Measurements from ENCODE around the gene FOXF2. TPM values are rescaled to one million over a fixed set of nuclear protein-coding genes. Genes with fewer than 3 reads are reported as not detected.

FOXF2 gene
- total and polyA plus RNA-seq, 4 donors: 8.3 to 22.9 (median 14.3) TPM

- Histone ChIP-seq H3K9ac (ENCODE audit: insufficient read depth in 1 of 2, low read length in 2 of 2) (no peak overlapping the region), H3K9me3 (ENCODE audit: control insufficient read depth in 4 of 4, insufficient read depth in 3 of 4, low read length in 3 of 4) (no peaks in the 10 kb centered on the region), H3K4me1 (ENCODE audit: control insufficient read depth in 5 of 5, insufficient read depth in 5 of 5, low read length in 5 of 5) (peaks cover 0 to 2% (median 0%) of the 10 kb centered on the region in 5 donors), H3K27me3 (ENCODE audit: control insufficient read depth in 3 of 3, insufficient read depth in 3 of 3, low read length in 2 of 3) (no peaks in the 10 kb centered on the region), H3K27ac (ENCODE audit: low read depth in 1 of 2, low read length in 1 of 2) (no peak overlapping the region), H3K36me3 (ENCODE audit: control insufficient read depth in 4 of 4, insufficient read depth in 4 of 4, low read length in 4 of 4) (no peaks in the 10 kb centered on the region), H3K4me3 (no peak overlapping the region)
- DNase-seq (no peak), ATAC-seq (ENCODE audit: insufficient read depth, low FRiP score) (no peak)
- no peak for TF ChIP-seq CTCF (IDR thresholded peaks at IDR 0.05; ENCODE audit: control extremely low read depth, extremely low read depth)
- 74 to 85% methylated on average over 10 of the region's 10 CpGs for WGBS, 2 donors
Observed at GRCh38 chr6:1439349-1439748, 50.0 kb downstream of the FOXF2 start.

DNA sequence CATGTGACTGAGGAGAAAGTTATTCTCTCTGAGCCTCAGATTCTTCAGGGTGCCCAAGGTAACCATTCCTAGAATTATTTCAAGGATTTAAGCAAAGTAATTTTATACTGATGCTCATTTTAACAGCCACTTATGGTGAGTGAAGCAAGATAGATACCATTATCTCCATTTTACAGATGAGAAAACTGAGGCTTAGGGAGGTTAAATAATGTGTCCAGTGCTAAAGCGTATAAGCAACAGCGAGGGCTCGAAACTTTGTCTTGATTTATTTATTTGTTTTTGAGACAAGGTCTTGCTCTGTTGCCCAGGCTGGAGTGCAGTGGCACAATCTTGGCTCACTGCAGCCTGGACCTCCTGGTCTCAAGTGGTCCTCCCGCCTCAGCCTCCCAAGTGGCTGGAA, 53.6 kb downstream of the FOXF2 start:
- no peaks in the 10 kb centered on the region for H3K9me3 ChIP-seq (ENCODE audit: control insufficient read depth in 4 of 4, insufficient read depth in 3 of 4, low read length in 3 of 4)
- H3K36me3 ChIP-seq (ENCODE audit: control insufficient read depth in 4 of 4, insufficient read depth in 4 of 4, low read length in 4 of 4): no peaks in the 10 kb centered on the region
- no peak overlapping the region for H3K27ac ChIP-seq (ENCODE audit: low read depth in 1 of 2, low read length in 1 of 2)
- no peak overlapping the region for H3K9ac ChIP-seq (ENCODE audit: insufficient read depth in 1 of 2, low read length in 2 of 2)
- no peak for ATAC-seq (ENCODE audit: insufficient read depth, low FRiP score)
- DNase-seq: no peak
- H3K4me3 ChIP-seq: no peak overlapping the region
- no peaks in the 10 kb centered on the region for H3K27me3 ChIP-seq (ENCODE audit: control insufficient read depth in 3 of 3, insufficient read depth in 3 of 3, low read length in 2 of 3)
- no peak for TF ChIP-seq CTCF (IDR thresholded peaks at IDR 0.05; ENCODE audit: control extremely low read depth, extremely low read depth)
- no peaks in the 10 kb centered on the region for H3K4me1 ChIP-seq (ENCODE audit: control insufficient read depth in 5 of 5, insufficient read depth in 5 of 5, low read length in 5 of 5)
- WGBS, 2 donors: 71 to 95% methylated on average over 4 of the region's 4 CpGs

Small RNAs within 50 kb of the gene (small RNA-seq; reads per million reads assigned to genes)
- gene MIR6720 (ENCODE audit: low replicate concordance): not detected

Other genes with a start within 250 kb of the FOXF2 start
- gene FOXQ1, start 77.5 kb upstream of the FOXF2 start, total RNA-seq: 10 to 100 TPM in 1 of 2 donors, 1 to 10 TPM in 1; 2.0 to 22.9 TPM
- 10 to 100 TPM in 1 of 2 donors, 1 to 10 TPM in 1; 1.5 to 11.7 TPM for gene FOXQ1, start 77.5 kb upstream of the FOXF2 start, polyA plus RNA-seq
- gene FOXC1, start 220.3 kb downstream of the FOXF2 start, total RNA-seq: 1 to 10 TPM; 2.7 to 6.2 TPM
- 1 to 10 TPM; 1.4 to 2.2 TPM for gene FOXC1, start 220.3 kb downstream of the FOXF2 start, polyA plus RNA-seq

All from lung (tissue), 13 donors.